ENCODE measurements around the gene ANAPC10.

DNA sequence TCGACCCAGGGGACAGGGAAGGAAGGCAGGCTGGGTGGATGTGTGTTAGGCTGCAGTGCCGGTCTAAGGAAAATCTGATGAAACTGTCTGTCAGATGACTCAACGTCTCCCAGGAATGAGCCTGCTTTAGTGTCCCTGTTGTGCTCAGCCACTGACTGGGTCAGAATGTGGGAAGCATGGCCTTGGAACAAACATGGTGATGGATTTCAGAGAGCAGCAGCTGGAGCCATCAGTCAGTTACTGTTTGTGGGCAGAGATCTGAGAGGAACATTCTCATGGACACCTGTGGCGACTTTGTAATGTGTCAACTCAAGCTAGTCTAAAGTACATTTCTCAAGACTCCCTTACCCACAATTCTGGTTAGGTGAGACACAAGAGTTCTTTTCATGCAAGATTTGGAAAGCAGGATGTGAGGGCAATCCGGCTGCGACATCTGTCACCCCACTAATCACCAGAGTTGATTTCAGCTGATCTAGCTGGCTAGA is 63.2 kb downstream of the ANAPC10 start:
- TF ChIP-seq EZH2 (IDR thresholded peaks at IDR 0.05; ENCODE audit: borderline replicate concordance, low read length) (no peak), CTCF (conservative IDR thresholded peaks at IDR 0.05 in 1 of 2, IDR thresholded peaks at IDR 0.05 in 1 of 2; ENCODE audit: extremely low read depth in 1 of 2, insufficient read depth in 1 of 2, low read depth in 1 of 2, low read length in 2 of 2) (no peak)

Data from mammary epithelial cell (primary cell).